Ramos (cell line): ENCODE measurements around the gene SLC66A2.
"Not testable (repeated sequence)": the region's sequence is repeated elsewhere in the genome, so short reads cannot be mapped to it uniquely, and the experiment has no call there.

ENCODE experiments used
- in situ Hi-C: fragments of 300-500 bp; cut with MboI; formaldehyde crosslinking; loops from one replicate; pipeline ENCODE4 v1.14.3; 2022; ENCODE audit warnings: low sequenced_read_pairs; ENCODE audit not compliant: unreplicated experiment

The SLC66A2 gene

GRCh38 chr18:79887181-79888000 lies 64.1 kb downstream of the SLC66A2 start:
- in situ Hi-C loops: no loop called here

DNA sequence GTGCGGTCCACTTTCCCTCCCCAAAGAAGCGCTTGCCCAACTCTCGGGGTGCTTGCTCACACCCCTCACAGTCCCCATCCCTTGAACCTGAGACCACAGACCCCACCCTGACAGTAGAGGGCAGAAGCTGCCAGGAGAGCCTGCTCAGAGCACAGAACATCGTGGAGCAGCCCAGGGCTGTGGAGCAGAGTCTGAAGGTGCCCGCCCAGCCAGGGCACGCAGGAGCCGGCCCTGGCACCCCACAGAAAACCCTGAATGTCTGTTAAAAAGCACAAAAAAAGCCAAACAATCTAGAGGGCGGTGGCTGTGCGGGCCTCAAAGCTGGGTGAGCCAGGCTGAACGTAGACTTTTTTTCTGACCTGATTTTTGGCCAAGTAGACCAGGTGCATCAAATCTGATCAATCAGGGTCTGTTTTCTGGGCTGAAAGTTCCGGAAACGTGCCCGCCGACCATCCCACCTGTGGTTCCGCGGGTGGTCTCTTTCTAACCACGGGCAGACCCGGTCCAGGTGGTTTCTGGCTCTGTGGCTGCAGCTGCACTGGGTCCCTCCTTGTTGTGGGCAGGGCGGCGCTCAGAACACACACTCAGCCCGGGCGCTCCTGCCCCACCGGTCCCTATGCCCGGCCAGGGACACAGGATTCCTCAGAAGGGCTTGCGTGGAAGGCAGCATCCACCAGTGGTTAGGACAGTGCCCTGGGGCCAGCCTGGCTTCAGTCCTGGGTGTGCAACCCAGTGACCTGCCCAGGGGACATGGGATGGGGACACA lies 66.3 kb downstream of the SLC66A2 start:
- in situ Hi-C loops: no loop called here

- in situ Hi-C loops: no loop called here
Observed at GRCh38 chr18:79884294-79884962, 67.0 kb downstream of the SLC66A2 start.

DNA sequence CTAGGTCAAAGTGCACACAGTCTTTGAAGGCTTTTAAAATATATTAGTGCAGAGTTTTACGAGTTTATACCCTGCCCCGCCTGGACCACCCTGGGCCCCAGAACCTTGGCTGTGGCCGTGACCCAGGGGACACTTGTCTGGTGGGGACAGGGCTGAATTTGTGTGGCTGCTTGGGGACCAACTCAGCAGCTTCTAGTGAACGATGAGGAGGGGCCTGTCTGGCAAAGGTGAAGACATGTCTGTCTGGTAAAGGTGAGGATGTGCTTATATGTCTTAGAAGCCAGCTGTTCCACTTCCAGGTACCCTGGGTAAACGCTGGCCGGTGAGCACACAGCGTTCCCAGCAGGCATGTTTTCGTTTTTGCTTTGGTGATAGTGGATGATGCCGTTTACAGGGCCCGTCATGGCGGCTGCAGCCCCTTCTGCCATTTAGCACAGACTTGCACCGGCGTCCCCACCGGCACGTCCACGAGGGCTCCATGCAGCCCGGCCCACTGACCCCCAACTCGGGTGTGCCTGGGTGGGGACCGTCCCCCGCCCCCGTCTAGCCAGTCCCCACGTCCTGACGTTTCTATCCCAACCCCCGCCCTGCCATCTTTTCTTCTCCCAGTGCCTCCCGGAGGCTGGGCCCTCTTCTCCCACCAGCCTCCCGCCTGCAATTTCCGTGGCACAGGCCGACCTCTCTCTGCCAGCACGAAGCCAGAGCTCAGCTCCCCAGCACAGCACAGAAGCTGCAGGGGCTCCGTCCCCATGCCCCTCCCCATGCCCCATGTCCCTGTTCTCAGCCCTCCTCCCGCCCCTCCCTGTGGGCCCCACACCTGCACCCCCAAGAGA lies 67.8 kb downstream of the SLC66A2 start:
- in situ Hi-C loops: no loop called here

DNA sequence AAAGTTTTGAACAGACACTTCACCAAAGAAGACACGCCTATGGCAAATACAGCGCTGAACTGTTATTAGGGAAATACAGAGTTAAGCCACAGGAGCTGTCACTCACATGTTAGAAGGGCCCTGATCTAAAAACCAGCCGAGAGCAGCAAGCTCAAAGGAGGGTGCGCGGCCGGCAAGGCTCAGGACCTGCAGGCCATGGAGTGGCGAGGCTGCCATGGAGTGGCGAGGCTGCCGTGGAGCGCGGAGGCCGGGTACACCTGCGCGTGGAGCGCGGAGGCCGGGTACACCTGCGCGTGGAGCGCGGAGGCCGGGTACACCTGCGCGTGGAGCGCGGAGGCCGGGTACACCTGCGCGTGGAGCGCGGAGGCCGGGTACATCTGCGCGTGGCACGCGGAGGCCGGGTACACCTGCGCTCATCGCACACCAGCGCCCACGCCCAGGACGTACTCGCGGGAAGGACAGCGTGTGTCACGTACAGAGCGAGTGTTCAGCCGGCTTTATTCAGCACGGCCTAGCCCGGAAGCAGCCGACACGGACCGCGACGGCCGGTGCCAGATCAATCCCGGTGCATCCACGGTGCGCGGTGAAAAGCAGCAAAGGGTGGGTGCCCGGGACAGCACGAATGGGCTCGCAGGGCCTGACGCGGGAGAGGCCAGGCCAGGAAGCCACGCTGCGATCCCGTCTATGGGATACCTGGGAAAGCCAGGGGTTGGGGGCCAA lies 68.8 kb downstream of the SLC66A2 start:
- in situ Hi-C loops: no loop called here

DNA sequence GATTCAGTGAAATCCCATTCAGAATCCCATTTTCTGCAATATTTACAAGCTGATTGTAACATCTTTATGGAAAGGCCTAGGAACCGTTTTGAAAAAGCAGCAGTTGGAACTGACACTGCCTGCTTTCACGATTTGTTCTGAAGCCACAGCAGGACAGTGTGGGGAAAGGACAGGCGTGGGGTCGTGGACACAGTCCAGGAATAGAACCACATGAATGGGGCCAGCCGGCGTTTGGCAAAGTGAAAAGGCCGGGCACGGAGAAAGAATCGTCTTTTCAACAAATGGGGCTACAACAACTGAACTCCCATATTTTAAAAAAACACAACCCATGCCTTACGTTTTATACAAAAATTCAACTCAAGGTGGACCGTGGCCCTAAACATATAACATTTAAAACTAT lies 69.8 kb downstream of the SLC66A2 start:
- in situ Hi-C loops: no loop called here

DNA sequence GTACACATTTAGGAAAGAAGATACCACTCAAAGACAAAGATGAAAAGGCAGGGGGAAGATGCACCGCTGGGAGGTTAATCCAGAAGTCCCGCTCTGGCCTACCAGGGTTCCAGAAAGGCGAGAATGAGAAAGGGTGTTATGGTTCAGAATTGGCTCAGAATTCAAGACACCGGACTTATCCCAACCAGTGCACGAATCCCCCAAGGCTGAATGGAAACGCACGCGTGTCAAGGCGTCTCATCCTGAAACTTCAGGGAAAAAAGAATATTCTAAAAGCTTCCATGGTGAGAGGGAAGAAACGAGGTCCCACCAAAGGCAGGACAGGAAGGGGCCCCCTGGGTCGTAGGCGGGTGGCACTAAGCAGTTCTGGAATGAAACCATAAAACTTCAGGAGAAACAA lies 71.9 kb downstream of the SLC66A2 start:
- in situ Hi-C loops: no loop called here

GRCh38 chr18:79878741-79879378 lies 72.6 kb downstream of the SLC66A2 start:
- in situ Hi-C loops: no loop called here

DNA sequence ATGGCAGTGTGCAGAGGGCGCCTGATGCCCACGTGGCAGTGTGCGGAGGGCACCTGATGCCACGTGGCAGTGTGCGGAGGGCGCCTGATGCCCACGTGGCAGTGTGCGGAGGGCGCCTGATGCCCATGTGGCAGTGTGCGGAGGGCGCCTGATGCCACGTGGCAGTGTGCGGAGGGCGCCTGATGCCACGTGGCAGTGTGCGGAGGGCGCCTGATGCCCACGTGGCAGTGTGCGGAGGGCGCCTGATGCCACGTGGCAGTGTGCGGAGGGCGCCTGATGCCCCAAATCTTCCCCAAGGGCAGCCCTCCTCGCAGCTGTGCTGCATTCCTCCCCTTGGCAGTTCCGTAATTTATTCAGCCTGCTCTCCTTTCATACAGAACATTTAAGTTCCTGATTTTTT lies 73.2 kb downstream of the SLC66A2 start:
- in situ Hi-C loops: not testable (repeated sequence)

GRCh38 chr18:79877163-79878091 lies 74.0 kb downstream of the SLC66A2 start:
- in situ Hi-C loops: no loop called here

- in situ Hi-C loops: no loop called here
Observed at GRCh38 chr18:79876497-79876896, 75.0 kb downstream of the SLC66A2 start.

- in situ Hi-C loops: no loop called here
Observed at GRCh38 chr18:79875931-79876461, 75.5 kb downstream of the SLC66A2 start.

GRCh38 chr18:79875531-79875919 lies 75.9 kb downstream of the SLC66A2 start:
- in situ Hi-C loops: no loop called here

DNA sequence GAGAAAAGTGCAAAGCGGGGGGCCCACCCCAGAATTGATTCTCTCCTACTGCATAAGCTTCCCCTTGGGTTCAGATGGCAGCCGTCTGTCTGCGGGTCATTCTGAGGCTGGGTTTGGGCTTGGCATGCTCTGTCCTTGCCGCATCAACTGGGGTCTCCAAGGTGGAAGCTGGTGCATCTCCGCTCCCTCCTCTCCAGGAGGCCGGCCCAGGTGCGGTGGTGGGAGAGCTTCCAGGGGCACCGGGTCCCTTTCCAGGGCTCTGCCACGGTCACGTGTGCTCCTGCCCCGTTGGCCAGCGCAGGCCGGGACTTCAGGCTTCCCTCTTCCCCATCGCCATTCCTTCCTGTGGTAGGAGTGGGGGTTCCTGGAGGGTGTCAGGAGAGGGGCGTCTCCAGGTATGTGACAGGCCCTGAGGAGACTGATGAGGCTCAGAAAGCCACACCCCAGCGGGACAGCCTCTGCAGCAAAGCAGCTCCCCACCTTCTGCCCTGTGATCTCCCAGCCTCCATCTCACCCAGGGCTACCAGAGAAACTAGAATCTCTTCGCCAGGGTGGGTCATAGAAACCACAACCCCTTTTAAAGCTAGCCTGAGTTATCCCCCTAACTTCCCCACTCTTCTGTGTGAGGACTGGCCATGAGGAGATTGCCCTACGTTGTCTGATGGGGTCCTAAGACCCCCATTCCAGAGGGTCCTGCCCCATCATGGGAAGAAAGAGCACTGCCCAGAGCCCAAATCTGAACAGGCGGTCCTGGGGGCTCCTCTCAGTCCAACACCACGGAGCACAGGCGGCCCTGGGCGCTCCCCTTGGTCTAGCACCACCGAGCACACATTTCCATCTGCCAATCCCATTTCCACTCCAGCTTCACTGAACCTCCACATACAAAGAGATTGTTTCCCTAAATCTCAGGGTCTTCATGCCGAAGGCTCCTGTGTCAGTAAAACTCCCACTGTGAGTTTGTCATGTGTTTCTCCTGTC lies 76.6 kb downstream of the SLC66A2 start:
- in situ Hi-C loops: no loop called here

DNA sequence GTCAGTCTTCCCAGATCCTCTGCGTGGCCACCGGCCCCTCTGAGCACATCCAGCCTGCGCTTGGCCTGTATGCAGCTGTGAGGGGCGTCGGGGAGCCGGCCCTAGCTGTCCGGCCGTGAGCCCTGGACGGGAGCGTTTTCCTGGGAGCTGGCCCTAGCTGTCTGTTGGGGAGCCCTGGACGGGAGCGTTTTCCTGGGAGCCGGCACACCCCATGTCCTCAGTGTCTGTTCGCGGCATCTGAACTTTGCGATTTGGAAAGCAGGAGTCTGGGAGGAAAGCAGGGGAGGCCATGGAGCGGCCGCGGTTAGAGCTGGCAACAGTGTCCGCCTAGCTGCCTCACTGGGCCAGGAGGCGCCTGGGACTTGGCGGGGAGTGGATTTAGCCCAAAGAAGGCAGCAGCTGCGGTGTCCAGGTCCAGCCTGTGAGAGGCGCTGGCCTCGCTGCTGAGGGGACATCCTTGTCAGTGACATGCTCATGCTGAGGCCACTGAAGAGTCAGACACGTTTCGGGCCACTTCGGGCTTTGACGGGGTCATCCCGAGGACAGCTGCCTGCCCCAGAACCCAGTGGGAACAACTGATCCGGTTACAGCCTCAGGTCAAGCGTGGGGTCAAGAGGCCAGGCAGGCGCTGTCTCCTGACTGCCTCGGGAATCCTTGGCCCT lies 77.9 kb downstream of the SLC66A2 start:
- in situ Hi-C loops: no loop called here
